Cardiac fibroblast (primary cell): ENCODE measurements around the gene SYT9.

Experiments
- DNase-seq, 2 donors: peaks; one replicate each; pipeline versions ENCODE4 v3.0.0 to v3.0.0-alpha.2; 2010; ENCODE audit warnings: low read depth in 2 of 2
- H3K4me3 ChIP-seq, 2 donors: replicated peaks in 1 of 2; 1 replicate in 1 of 2; 2 replicates in 1 of 2; pipeline ENCODE4 v1.5.1; 2011; ENCODE audit warnings: low read depth in 2 of 2, low read length in 2 of 2, mild to moderate bottlenecking in 2 of 2, moderate library complexity in 1 of 2
- TF ChIP-seq, protein P1 (sequence below): IDR thresholded peaks from one replicate; pipeline ENCODE4 v1.5.1; 2011; ENCODE audit warnings: low read depth, mild to moderate bottlenecking, low read length, inconsistent platforms

The SYT9 gene

DNA sequence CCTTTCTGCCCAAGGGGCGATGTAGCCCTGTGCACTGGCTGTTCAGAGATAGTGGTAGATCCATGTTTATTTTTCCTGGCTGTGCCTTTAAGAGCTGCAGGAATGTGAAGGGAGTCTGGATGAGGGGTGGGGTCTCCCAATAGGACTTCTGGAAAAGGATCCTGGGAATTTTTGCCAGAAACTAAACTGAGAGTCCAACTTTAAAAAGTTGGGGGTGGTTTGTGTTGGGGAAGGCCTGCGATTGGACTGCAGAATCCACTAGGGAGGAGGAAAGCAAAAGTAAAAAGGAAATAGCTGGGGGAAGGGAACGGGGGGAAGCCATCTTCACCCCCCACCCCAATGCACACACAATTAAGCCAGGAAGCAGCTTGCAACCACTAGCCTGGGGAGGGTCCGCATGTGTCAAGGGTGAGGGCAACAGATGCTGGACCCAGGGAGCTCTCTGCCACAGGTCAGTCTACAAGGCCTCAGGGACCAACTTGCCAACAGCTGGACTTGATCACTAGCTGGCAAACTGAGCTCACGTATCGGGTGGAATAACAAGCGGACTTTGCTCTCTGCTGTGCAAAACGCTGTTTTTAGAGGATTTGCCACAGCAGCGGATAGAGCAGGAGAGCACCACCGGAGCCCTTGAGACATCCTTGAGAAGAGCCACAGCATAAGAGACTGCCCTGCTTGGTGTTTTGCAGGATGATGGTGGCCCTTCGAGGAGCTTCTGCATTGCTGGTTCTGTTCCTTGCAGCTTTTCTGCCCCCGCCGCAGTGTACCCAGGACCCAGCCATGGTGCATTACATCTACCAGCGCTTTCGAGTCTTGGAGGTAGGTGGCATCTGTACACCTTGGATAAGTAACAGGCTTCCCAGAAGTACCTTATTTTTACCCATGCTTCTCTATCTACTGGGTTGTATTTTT, 233.7 kb downstream of the SYT9 start, which contains the start of gene OLFML1:
OLFML1 (plus strand) TSS at position 321 of the 912 bp plus-strand sequence; CDS start at position 691, 370 bp downstream.
- peak in 1 of 2 donors; percentile 26 for DNase-seq
- peak within 1 kb of the TSS in 1 of 2 donors; percentile 19 for H3K4me3 ChIP-seq
- TF ChIP-seq, protein P1, sequence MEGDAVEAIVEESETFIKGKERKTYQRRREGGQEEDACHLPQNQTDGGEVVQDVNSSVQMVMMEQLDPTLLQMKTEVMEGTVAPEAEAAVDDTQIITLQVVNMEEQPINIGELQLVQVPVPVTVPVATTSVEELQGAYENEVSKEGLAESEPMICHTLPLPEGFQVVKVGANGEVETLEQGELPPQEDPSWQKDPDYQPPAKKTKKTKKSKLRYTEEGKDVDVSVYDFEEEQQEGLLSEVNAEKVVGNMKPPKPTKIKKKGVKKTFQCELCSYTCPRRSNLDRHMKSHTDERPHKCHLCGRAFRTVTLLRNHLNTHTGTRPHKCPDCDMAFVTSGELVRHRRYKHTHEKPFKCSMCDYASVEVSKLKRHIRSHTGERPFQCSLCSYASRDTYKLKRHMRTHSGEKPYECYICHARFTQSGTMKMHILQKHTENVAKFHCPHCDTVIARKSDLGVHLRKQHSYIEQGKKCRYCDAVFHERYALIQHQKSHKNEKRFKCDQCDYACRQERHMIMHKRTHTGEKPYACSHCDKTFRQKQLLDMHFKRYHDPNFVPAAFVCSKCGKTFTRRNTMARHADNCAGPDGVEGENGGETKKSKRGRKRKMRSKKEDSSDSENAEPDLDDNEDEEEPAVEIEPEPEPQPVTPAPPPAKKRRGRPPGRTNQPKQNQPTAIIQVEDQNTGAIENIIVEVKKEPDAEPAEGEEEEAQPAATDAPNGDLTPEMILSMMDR, result no peak

GRCh38 chr11:7486098-7486780, 234.5 kb downstream of the SYT9 start:
- TF ChIP-seq, protein P1, result no peak
- peak overlapping the region in 1 of 2 donors; percentile 19 for H3K4me3 ChIP-seq
- DNase-seq, result no peak

- no peak overlapping the region for H3K4me3 ChIP-seq
- TF ChIP-seq, protein P1, result no peak
- no peak for DNase-seq
Measured at GRCh38 chr11:7486781-7487140, 235.1 kb downstream of the SYT9 start.

DNA sequence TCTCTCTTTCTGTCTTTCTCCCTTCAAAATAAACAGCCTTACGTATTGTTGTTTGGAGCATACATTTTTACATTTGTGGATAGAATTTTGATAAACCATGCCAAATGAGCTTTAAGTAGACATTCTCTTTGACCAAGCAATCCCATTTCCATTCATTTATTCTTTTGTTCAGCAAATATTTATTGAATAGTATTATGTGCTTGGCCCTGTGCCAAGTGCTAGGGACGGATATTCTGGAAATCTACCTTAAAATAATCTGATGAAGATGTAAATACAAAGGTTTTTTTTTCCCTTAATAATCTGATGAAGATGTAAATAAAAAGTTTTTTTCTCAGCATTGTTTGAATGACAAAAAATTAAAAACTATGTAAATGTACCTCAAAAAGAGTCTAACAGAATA, 235.7 kb downstream of the SYT9 start:
- DNase-seq, result no peak
- TF ChIP-seq, protein P1, result no peak
- no peak overlapping the region for H3K4me3 ChIP-seq

- H3K4me3 ChIP-seq, result no peak overlapping the region
- no peak for DNase-seq
- TF ChIP-seq, protein P1, result no peak
Measured at GRCh38 chr11:7488681-7489080, 237.0 kb downstream of the SYT9 start.

DNA sequence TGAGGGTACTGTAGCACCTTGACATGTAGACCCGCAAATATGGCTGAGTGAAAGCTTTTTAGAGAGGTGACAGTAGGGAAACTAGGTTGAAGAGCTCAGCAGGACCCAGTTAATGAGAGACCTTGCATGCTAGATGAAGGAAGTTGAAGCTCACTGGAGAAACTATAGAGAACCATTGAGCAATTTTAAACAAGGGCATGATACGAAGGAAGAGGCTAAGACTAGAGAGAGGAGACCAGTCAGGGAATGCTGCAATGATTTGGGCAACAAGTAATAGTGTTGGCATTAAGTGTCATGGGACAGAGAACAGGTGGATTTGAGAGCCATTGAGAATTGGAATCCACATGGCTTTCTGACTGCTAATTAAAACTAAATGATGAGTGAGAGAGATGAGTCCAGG, 237.7 kb downstream of the SYT9 start:
- DNase-seq, result no peak
- TF ChIP-seq, protein P1, result no peak
- H3K4me3 ChIP-seq, result no peak overlapping the region
